ENCODE measurements around the gene CATSPERE.
A peak's percentile ranks its signal among the peaks of the same experiment; 100 is the strongest.

Gene CATSPERE

DNA sequence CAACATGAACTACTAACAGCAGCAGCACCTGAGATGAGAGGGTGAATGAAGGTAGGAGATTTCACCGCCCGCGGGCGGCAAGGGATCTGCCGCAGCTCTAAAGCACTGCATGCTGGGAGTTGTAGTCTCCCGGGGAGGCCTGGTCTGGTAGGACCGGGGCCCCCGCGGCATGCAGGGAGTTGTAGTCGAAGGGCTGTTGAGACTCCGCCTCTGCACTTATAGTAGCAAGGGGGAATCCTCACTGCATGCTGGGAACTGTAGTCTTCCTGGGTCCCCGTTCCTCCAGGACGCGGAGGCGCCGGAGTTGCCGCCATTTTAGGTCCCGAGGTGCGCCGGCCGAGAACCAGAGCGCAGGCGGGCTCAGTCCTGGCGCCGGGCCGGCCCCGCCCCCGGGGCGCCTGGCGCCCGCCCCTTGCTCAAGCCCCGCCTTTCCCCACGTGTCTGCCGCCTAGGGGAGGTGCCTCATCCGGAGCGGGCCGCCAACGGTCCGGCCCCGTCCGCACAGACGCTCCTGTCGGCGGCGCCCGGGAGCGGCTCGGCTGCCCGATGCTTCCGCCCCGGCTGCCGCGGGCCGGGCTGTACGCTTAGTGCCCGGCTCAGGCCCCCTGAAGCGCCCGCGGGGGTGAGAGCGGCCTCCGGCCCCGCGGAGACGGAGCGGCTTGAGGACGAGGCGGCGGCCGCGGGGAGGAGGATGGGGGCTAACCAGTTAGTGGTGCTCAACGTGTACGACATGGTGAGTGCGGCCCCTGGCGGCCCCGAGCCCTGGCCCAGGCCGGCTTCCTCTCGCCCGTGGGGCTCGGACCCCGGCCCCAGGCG lies 191.8 kb downstream of the CATSPERE start, which contains the start of gene DESI2:
Gene DESI2, plus strand, starts transcription at position 504 of the 816 bp plus-strand sequence. Its CDS starts 188 bp downstream, at position 692.
- DNase-seq = peak; percentile 100

DNA sequence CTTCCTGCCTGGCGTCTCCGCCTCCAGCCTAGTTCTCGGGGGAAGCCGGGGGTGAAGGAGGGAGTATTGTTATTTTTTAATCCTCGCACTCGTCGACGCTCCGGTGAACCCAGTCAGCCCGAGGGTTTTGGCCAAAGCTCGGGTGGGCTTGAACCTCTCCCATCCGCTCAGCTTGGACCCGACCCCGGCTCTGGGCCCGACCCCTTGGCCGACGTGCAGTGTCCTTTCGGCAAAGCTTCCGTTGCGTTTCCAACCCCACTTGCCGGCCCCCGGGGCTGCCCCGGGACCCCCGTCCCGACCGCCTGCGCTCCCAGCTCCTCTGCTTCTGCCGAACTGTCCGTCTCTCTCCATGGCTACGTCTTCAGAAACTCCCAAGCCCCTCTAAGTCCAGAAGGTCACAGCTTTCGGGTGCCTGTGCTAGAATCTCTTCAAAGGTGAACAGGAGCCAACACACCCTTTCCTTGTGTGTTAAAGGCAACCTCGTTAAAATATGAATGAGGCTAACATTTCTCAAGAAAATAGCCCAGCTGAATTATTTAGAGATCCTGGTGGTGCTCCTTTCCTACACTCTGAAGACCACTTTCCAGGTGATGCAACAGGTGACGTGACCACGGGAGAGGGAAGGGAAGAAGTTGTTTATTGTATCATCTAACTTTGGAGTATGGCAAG lies 192.5 kb downstream of the CATSPERE start:
- TF ChIP-seq, protein P1, sequence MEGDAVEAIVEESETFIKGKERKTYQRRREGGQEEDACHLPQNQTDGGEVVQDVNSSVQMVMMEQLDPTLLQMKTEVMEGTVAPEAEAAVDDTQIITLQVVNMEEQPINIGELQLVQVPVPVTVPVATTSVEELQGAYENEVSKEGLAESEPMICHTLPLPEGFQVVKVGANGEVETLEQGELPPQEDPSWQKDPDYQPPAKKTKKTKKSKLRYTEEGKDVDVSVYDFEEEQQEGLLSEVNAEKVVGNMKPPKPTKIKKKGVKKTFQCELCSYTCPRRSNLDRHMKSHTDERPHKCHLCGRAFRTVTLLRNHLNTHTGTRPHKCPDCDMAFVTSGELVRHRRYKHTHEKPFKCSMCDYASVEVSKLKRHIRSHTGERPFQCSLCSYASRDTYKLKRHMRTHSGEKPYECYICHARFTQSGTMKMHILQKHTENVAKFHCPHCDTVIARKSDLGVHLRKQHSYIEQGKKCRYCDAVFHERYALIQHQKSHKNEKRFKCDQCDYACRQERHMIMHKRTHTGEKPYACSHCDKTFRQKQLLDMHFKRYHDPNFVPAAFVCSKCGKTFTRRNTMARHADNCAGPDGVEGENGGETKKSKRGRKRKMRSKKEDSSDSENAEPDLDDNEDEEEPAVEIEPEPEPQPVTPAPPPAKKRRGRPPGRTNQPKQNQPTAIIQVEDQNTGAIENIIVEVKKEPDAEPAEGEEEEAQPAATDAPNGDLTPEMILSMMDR (IDR thresholded peaks at IDR 0.05; ENCODE audit: low read depth, low read length) = no peak
- Histone ChIP-seq H3K27ac (peak overlapping the region; percentile 86), H3K36me3 (peaks cover 22% of the 10 kb centered on the region), H3K4me3 (ENCODE audit: low read depth, low read length) (peak overlapping the region; percentile 93), H3K9me3 (ENCODE audit: severe bottlenecking) (no peaks in the 10 kb centered on the region), H3K27me3 (ENCODE audit: insufficient read depth, low read depth, severe bottlenecking) (no peaks in the 10 kb centered on the region)
- DNase-seq = no peak

More for the DNA sequence above, 191.8 kb downstream of the CATSPERE start, which contains the start of gene DESI2:
- Histone ChIP-seq H3K9me3 (ENCODE audit: severe bottlenecking) (no peaks in the 10 kb centered on the region), H3K27me3 (ENCODE audit: insufficient read depth, low read depth, severe bottlenecking) (no peaks in the 10 kb centered on the region), H3K4me3 (ENCODE audit: low read depth, low read length) (peak within 1 kb of the TSS; percentile 93), H3K27ac (peak within 1 kb of the TSS; percentile 86), H3K36me3 (peaks cover 16% of the 10 kb centered on the region)
- TF ChIP-seq, protein P1 (IDR thresholded peaks at IDR 0.05; ENCODE audit: low read depth, low read length) = peak; percentile 66

DNA sequence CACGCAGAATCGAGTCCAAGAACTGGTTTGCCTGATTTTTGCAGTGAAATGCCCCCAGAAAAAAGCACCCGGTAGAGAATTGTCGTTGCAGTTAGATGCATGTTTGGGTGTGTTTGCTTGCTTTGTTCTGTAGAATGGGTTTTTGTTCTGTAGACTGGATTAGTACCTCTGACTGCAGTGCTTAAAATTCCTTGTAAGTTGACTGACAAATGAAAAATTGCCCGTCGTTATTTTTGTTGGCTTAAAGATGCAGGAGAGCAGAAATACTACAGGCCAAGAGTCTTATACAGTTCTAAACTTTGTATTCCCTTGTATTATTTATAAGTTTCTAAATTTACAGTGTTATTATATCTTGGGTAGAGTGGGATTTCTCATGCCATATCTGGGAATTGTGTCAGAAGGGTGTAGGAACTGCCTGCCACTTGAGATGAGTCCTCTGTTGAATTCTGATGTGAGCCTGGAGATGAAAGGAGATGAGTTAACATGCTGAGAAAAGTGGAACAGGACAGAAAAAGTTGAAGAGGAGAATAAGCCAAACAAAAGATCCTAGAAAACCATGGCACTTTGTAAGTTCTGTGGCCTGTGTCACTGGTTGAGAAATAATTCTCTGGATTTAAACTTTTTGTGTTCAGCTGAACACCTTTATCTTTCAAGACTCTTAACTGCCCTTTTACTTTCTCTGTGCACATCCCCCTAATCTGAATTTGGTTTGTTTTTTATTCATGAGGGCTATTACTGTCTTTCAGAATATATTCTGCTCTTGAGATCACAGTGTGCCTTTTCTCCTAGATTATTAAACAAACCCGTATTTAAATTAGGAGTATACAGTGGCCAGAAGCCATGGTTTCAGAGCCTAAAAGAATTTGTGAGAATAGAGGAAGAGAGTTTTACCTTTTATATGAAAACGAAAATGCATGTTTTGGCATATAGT lies 193.3 kb downstream of the CATSPERE start:
- Histone ChIP-seq H3K9me3 (ENCODE audit: severe bottlenecking) (no peaks in the 10 kb centered on the region), H3K27ac (no peak overlapping the region; the same call in 1 of the 2 replicates), H3K27me3 (ENCODE audit: insufficient read depth, low read depth, severe bottlenecking) (no peaks in the 10 kb centered on the region), H3K4me3 (ENCODE audit: low read depth, low read length) (peak overlapping the region; percentile 93), H3K36me3 (peaks cover 22% of the 10 kb centered on the region)
- no peak for DNase-seq
- TF ChIP-seq, protein P1 (IDR thresholded peaks at IDR 0.05; ENCODE audit: low read depth, low read length) = no peak

DNA sequence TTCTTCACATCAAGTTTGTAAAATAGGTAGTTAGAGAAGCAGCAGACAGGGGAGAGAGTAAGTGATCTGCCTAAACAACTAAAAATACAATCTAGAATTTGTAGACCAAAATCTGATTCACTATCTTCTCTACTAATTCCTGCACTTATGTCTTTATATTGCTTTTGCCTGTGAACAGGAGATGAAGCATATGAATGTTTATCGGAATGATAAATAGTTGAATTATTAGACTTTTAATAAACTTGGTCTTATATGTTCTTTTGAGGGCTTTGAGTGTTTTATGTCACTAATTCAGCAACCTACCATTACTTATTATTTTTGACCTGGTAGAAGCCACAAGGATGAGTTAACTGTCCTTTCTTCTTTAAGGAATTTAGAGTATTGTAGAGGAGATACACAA lies 194.1 kb downstream of the CATSPERE start:
- Histone ChIP-seq H3K9me3 (ENCODE audit: severe bottlenecking) (no peaks in the 10 kb centered on the region), H3K36me3 (peaks cover 30% of the 10 kb centered on the region), H3K27ac (no peak overlapping the region), H3K27me3 (ENCODE audit: insufficient read depth, low read depth, severe bottlenecking) (no peaks in the 10 kb centered on the region), H3K4me3 (ENCODE audit: low read depth, low read length) (no peak overlapping the region)
- TF ChIP-seq, protein P1 (IDR thresholded peaks at IDR 0.05; ENCODE audit: low read depth, low read length) = no peak
- no peak for DNase-seq

DNA sequence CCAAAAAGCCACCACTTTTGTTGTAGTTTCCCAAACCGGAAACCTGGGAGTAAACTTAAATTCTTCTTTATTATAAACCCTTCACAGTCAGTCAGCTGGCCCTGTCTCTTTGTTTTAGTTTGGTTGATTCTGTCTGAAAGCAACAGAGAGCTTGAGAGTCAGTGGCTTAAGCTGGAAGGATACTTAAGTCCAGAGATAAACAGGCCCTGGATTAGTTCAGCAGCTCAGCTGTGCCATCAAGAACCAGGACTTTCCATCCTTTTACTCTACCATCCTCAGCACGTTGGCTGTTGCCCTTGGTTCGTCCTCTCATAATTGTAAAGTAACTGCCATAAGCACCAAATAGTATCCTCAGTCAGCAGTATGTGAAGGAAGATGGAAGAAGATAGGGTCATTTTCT lies 196.3 kb downstream of the CATSPERE start:
- TF ChIP-seq, protein P1 (IDR thresholded peaks at IDR 0.05; ENCODE audit: low read depth, low read length) = no peak
- Histone ChIP-seq H3K36me3 (peaks cover 40% of the 10 kb centered on the region), H3K27me3 (ENCODE audit: insufficient read depth, low read depth, severe bottlenecking) (no peaks in the 10 kb centered on the region), H3K27ac (peak overlapping the region; percentile 76), H3K9me3 (ENCODE audit: severe bottlenecking) (no peaks in the 10 kb centered on the region), H3K4me3 (ENCODE audit: low read depth, low read length) (no peak overlapping the region)
- DNase-seq = peak; percentile 63

All from WERI-Rb-1 (cell line).